ENCODE results near the gene CTBP1.

CTBP1 gene

DNA sequence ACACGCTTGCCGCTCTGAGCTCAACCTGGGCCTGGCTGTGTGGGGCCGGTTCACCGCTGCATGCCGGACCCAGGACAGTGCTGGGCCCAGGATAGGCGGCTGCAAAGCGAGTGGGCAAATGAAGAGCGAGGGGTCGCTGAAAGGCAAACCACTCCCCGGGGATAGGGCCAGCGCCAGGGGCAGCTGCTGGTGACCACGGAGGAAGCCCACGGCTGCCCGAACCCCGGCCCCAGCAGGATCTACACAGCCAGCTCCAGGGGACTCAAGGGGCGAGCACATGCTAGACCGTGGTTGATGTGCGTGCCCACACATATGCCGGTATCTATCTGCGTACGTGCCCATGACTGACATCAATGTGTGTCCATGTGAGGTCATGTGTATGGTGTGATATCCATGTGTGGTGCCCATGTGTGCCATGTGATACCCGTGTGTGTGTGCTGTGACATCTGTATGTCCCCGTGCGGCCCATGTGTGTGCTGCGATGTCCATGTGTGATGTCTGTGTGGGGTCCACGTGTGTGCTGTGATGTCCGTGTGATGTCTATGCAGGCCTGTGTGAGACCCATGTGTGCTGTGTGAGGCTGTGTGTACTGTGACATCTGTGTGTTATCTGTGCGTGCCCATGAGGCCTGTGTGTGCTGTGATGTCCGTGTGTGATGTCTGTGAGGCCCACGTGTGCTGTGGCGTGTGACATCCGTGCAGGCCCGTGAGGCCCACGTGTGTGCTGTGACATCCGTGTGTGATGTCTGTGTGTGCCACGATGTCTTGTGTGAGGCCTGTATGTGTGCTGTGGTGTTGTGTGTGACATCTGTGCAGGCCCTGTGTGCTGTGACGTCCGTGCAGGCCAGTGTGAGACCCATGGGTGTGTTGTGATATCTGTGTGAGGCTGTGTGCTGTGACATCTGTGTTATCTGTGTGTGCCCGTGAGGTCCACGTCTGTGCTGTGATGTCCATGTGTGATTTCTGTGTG is 24.8 kb downstream of the CTBP1 start:
- DNase-seq (ENCODE audit: low read depth in 2 of 2): no peak

DNA sequence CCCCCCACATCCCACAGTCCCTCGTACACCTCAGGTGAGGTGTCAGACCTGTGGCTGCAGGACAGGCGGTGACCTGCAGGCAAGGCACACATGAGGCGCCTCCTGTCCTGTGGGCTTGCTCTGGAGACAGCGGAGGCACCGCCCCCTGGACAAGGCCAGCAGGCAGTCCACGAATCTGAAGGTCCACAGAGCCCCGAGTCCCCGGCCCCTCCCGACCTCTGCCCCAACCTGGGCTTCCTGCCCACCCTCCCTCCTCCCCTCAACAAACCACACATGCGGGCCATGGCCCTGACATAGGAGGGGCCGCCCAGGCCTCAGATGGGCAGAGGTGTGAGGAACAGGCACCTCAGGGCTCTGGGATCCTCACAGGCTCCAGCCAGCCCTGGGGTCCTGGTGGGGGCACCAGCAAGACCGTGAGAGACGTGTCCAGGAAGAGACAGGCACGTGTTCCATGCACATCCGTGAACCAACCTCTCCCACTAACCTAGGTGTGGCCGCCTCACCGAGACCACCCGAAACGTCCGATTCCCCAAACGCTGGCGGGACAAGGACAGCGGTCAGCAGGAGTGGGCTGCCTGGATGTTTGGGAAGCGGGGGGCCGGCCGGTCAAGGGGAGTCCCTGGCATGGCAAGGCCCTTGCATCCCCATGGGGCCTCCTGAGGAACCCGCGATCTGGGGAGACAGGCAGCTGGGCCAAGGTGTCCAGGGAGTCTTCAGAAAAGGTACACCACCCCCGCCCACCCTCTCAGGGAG is 25.8 kb downstream of the CTBP1 start:
- DNase-seq (ENCODE audit: low read depth in 2 of 2): no peak

DNA sequence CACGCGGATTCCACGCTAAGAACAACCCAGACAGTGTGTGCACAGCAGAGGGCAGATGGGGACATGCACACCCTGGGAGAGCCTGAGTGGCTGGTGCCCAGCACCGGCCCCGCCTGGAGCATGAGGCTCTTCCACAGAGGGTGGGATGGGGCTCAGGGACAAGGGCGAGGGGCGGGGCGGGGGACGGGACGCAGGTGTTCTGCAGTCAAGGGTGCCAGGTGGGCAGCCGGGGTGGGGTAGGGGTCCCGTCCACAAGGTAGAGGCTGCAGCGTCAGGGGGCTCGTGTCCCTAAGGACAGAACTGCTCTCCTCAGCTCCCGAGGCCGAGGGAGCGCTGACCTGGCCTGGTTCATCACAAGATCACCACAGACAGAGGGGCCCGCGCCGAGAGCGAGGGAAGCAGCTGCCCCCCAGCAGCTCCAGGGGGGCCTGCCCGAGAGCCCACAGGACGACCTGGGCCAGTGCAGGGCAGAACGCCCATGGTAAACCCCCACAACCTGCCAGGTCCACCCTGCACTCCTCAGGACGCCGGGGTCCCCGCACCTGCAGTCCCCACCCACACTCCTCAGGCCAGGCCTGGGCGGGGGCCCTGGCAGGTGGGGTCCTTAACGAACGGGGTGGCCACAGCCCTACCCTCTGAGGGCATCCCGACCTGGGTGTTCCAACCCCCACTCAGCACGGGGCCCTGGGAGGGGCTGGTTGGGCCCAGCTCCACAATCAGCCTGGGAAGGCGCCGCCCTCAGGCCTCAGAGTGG is 26.7 kb downstream of the CTBP1 start:
- DNase-seq (ENCODE audit: low read depth in 2 of 2): no peak

DNA sequence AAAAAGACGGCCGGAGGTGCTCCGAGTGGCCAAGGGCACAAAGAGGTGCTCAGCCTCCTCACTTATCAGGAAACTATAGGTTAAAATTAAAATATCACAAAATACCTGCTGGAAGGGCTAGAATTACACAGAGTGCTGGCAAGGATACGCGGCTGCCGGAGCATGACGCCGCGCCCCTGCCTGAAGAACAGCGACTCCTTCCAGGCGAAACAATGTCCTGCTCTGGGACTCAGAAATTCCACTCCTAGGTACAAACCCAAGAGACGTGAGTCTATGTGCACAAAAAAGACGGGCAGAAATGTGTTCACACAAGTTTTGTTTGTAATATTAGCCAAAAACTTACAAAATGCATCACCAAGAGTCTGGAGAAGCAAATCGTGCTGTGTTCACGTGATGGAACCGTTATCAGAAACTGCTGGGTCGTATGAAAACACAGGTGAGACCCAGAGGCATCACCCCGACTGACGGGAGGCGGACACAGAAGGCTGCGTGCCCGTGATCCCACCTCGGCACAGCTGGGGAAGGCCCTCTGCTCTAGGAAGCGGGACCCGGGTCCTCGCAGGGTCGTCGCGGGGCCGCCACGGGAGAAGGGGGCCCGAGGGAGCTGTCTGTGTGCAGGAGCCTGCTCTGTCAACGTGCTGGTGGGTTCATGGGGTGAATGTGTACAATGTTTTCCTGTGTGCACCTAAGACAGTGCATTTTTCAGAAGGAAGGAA is 27.6 kb downstream of the CTBP1 start:
- no peak for DNase-seq (ENCODE audit: low read depth in 2 of 2)

DNA sequence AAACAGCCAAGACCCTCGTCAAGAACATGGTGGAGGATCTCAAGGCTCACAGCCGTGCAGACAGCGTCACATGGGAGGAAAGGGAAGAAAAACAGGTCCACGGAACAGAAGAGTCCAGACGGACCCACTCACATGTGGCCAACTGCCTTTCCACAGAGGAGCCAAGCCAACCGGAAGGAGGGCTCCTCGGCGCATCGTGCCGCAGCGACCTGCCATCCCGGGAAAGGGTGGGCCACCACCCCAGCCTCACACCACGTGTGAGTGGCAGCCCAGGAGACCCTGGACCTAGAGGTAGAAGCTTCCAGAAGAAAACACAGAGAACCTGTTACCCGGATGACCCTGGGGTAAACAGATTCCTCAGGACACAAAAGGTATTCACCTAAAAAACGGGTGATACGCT is 28.4 kb downstream of the CTBP1 start:
- DNase-seq (ENCODE audit: low read depth in 2 of 2): no peak

DNA sequence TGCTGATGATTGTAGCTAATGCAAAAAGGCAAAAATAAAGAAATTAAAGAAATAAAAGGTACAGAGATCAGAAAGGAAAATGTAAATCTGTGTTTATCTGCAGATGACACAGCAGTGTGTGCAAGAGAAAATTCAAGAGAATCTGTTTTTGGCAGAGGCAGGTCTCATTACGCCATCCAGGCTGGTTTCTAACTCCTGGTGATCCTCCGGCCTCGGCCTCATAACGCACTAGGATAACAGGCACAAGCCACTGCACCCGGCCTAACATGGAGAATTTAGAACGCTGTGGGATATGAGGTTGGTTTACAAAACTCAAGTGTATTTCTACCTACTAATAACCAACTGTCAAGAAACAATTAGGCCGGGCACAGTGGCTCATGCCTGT is 29.4 kb downstream of the CTBP1 start:
- no peak for DNase-seq (ENCODE audit: low read depth in 2 of 2)

DNA sequence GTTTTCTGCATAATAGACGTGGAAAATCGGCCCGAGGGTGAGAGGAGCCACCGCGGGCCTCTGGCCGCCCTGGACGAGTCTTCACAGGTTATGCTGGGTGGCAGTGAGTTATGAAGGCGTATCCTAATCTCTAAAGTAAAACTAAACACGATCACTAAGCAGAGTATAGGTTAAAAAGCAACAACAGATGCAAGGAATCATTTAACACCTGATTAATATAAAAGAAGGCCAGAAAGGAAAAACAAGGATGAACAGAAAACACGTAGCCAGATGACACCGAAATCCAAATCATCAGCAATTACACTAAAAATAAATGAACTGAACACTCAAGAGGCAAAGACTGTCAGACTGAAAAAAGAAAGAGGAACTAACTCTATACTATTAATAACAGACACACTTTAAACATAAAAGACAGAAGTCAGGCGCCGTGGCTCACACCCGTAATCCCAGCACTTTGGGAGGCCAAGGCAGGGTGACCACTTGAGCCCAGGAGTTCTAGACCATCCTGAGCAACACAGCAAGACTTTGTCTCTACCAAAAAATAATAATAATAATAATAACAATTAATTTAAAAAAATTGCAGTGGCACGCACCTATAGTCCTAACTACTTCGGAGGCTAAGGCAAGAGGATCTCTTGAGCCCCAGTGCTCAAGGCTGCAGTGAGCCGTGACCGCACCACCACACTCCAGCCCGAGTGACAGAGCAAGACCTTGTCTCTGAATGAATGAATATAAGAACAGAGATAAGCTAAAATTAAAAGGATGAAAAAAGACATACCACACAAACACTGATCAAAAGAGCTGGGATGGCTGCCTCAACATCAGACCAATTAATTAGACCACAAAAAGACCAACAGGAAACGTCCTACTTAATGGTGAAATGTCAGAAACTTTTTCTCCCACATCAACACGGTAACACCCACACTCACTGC is 30.0 kb downstream of the CTBP1 start:
- DNase-seq (ENCODE audit: low read depth in 2 of 2): no peak

DNA sequence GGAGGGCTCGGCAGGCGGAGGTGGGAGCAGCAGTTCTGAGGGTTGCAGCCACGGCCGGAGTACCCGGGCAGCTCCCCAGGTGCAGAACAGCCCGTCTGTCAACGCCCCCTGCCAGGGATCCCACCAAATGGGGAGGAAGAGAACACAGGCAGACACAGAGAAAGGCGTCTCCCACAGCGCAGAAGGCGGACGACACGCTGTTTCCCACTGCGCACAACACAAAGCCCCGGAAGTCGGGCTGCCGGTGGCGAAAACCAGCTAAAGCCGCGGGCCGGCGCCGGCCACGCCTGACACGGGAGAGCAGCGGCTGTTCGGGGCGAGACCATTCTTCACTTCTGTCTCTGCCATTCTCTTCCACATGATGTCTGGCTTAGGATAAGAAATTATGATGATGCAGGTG is 31.6 kb downstream of the CTBP1 start:
- no peak for DNase-seq (ENCODE audit: low read depth in 2 of 2)

DNA sequence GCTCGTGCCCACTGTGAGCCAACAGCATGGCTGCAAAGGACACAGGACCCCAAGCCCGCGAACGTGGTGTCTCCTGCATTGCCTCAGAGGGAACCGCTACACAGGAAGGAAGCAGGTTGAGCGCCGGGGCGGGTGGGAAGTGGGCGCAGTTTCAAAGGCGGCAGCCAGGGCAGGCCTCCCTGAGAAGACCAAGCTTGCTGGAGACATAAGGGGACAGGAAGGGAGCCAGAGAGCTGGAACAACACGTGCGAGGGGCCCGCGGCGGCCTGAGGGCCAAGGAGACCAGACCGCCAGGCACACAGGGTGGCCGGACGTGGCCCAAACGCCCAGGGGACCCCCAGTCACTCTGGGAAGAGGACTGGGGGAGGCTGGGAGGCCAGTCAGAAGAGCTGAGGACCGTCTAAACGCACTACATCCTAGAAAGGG is 32.0 kb downstream of the CTBP1 start:
- DNase-seq (ENCODE audit: low read depth in 2 of 2): peak; percentile 31 to 36

DNA sequence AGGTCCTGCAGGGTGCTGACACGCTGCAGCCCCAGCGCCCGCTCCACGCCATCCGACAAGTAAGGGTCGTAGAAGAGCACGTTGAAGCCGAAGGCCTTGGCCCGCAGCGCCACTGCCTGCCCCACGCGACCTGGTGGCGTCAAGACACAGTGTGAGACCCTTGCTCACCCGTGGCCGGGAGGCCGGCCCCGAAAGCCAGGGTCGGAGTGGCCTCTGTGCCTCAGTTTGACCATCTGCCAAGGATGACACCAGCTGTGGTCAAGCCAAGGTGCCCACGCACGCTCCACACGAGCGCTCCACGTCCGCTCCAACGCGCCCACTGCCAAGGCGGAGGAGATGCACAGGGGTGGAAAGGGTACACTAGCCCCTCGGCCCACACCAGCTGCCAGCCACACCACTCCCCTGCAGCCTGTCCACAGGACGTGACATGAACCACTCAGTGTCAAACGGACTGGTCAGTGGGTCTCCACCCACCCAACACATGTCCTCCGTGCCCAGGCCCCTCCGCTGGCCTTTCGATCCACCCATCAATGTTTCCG is 32.8 kb downstream of the CTBP1 start:
- no peak for DNase-seq (ENCODE audit: low read depth in 2 of 2)

DNA sequence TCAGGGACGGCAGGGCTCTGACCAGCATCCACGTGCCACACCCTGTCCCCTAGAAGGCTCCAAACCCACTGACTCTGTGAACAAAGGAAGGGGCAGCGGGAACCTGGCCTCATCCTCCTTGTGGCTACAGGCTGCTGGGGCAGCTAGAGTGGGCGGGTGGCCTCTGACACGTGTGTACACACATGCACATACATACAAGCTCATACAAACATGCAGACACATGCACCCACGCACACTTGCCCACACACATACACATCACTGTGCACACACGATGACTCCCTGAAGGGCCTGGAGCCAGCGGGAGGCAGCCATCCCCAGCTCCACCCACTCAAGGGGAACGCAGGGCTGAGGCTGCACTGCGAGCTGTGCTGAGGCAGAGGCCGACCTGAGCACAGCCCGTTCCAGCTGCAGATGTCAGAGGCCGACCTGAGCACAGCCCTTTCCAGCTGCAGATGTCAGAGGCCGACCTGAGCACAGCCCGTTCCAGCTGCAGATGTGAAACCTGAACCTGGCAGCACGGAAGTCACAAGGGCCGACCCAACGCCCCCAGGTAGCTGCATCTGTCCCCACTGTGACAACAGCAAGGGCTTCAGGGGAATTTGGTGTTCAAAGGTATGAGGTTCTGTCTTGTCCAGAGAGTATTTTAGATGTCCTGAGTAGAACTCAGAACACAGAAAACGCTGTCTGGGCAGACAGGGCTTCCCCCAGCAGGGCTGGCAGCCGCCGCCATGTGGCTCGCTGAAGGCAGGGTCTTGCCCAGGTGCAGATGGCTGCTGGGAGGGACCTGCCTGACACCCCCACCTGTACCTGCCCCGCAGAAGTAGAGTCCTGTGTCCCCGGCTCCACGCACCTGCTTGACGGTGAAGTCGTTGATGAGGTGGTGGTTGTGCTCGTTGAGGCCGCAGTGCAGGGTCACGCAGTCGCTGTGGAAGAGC is 33.5 kb downstream of the CTBP1 start:
- DNase-seq (ENCODE audit: low read depth in 2 of 2): no peak

DNA sequence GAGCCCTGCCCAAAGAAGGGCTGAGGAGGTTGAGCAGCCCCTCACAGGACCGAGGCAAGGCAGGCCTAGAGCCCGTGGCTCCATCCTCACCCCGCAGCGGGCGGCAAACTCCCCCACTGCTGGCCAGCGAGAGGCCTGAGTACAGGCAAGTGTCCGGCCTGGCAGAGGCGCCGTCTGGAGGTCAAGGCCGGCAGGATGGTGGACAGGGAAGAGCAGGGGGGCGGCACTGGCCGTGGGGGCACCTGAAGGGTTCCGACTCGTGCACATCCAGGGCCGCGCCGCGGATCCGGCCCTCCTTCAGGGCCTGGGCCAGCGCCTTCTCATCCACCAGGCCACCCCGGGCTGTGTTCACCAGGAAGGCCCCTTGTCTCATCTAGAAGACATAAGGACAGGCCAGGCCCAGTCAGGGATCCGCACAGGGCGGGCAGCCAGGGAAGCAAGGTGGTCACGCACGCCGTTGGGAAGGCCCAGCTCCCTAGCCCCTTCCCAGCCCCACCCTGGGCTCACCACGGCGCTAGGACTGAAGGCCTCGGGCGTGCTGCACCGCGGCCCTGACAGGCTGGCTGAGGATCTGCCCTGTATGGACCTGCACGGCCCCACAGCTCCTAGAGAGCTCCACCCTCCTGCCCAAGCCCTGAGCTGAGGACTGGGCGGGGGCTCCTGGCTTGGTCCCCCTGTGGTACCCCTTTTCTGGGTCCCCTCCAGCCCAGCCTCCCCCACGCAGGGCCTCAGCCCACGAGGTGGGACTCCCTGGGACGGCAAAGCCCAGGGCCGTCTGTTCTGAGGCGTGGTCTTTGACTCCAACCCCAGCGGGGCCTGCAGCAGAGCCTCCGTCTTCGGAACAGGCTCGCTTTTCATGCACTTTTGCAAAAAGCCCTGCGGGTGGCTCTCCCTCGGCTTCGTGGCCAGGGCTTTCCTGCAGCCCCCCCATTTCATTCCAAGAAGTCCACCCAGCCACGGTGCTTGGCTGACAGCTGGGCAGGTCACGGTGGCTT is 34.5 kb downstream of the CTBP1 start:
- DNase-seq (ENCODE audit: low read depth in 2 of 2): no peak

DNA sequence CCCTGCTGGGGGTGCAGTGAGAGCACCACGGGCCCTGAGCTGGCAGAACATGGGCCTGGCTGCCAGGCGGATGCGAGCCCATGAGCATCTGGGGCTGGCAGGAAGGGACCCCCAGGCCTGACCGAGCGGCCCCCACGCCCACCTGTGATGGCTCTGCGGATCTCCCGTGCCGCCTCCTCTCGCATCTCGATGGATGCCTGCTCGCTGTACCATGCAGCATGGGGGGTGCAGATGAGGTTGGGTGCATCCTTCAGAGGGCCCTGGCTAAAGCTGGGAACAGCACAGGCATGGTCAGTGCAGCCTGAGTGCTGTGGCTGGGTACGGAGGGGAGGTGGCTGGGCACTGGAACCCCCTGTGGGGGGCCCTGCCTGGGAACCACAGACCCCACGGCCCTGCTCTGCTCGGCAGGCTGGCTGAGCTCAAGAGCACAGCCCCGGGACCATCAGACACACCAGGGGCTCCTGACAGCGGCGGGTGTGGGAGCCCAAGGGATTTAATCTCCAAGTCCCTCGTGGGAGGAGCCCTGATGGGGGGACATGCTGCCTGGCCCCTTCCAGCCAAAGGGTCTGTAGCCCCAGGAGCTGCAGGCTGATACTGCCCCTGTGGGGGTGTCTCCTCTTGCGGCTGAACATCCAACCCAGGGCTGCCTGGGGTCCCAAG is 35.5 kb downstream of the CTBP1 start:
- DNase-seq (ENCODE audit: low read depth in 2 of 2): no peak

DNA sequence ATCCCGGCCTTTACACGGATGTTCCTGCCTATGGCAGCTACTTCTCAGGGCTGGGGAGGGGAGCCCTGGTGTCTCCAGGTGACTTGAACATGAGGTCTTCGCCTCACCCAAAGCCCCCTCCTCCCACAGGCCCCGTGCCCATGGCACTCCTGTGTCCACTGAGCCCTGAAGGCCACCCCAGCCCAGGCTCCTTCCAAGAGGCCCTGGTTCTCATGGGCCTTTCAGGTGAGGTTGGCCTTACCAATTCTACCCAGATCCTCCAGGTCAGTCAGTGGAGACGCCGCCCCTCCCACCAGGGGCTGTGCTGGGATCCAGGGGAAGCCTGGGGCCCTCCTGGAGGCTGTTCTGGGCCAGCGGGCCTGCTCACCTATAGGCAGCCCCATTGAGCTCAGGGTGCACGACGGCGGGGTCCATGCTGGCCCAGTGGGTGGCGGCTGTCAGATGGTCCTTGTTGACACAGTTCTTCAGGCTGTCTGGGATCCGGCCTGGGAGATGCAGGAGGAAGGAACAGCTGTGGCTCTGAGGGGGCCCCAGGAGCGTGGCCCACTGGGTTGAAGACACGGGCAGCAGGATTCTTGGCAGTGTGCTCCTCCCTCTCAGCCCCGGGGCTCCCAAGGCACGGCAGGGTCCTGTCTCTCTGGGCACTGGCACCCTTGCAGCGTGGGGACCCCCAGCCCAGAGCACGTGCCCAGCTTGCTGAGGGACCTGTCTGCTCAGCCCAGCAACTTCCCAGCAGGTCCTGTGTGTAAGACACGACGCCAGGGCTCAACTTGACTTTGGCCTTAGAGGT is 36.2 kb downstream of the CTBP1 start:
- DNase-seq (ENCODE audit: low read depth in 2 of 2): no peak

DNA sequence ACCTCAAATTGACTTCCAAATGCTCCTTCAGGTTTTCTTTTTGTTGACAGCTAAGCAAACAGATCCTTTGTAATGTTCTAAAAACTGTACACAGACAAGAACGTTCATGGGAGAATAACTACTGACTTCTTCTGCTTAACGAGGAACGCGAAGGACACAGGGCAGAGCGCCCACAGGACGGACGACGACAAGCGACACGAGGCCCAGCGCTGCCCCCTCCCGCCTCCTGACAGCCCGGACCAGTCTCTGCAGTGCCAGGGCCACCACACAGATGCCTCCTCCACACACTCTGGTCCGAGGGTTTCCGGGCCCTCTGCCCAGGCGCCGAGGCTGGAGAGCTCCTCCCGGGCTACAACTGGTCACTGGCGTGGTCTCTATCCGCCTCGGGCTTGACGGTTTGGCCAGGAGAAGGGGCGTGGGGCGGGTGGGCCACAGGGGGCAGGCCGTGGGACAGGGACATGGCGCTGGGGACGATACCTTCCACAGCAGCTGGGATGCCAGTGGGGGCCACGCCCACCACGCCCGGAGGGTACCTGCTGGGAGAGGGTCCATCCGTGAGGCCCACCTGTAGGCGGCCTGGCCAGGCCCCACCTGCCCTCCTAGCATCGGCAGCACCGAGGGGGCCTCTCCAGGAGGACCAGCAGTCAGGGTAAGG is 36.9 kb downstream of the CTBP1 start:
- DNase-seq (ENCODE audit: low read depth in 2 of 2): no peak

DNA sequence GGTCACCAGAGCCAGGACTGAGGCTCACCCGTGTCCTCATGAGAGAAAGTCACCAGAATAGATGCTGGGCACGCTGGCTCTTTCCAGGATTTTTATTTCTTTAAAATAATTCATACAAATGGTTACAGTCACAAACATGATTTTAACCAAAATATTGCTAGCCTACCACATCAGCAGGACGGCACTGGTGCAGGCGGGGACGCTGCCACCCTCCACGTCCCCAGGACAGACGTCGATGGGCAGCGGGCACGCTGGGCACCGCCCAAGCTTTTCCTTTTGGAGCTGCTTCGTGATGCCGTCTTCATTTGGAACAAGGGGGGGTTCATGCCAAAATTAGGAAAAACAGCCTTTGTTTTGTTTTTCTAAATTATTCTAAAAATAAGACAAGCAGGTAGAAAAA is 37.6 kb downstream of the CTBP1 start:
- DNase-seq (ENCODE audit: low read depth in 2 of 2): no peak

Measured in activated CD8-positive, alpha-beta memory T cell treated with anti-CD3 and anti-CD28 coated beads for 4 hours (primary cell).